HG03108 (cell line): ENCODE results near the gene FUBP3.

Experiments used
- ATAC-seq: cut with Tn5 transposase; IDR thresholded peaks from one replicate; pipeline ENCODE4 v1.9.1; 2021; ENCODE audit warnings: moderate library complexity; ENCODE audit not compliant: unreplicated experiment

Gene FUBP3, protein sequence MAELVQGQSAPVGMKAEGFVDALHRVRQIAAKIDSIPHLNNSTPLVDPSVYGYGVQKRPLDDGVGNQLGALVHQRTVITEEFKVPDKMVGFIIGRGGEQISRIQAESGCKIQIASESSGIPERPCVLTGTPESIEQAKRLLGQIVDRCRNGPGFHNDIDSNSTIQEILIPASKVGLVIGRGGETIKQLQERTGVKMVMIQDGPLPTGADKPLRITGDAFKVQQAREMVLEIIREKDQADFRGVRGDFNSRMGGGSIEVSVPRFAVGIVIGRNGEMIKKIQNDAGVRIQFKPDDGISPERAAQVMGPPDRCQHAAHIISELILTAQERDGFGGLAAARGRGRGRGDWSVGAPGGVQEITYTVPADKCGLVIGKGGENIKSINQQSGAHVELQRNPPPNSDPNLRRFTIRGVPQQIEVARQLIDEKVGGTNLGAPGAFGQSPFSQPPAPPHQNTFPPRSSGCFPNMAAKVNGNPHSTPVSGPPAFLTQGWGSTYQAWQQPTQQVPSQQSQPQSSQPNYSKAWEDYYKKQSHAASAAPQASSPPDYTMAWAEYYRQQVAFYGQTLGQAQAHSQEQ

DNA sequence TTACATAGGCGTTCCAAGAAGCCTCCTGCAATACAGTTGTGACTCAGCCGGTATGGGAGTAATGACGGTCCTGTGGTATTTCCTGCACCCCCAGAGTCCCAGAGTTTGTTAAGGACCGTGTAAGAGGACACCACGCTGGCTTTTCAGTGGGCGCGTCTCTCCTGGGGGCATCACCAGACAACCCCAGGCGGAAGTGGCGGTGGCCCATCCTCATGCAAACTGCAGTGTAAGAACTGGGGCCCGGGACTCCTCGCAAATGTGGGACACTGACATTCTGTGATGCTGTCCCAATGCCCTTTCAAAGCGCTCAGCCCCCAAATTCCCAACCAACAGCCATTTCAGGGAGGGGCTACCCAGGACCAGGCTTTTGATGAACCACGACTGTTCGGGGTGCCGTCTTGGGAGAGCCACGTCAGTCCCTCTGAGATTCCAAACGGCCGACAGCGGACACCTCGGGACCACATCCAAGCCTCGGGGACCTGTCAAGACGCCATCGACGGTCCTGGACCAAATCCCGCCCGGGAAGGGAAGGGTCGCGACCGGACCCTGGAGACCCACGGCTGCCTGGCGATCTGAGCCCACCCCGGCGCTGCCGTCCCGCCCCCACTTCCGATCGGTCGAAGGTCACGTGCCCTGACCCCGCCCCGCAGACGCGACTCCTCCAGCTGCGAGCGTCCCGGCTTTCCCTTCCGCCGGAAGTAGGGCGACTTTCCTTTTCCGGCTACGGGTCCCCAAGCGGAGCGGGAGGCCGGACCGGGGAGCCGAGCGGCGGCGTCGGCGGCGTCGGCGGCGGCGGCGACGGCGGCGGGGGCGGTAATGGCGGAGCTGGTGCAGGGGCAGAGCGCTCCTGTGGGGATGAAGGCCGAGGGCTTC, at the start of gene FUBP3:
FUBP3 (plus strand) TSS at position 713 of the 873 bp plus-strand sequence; CDS start at position 817, 104 bp downstream.
- peak; percentile 85 for ATAC-seq

DNA sequence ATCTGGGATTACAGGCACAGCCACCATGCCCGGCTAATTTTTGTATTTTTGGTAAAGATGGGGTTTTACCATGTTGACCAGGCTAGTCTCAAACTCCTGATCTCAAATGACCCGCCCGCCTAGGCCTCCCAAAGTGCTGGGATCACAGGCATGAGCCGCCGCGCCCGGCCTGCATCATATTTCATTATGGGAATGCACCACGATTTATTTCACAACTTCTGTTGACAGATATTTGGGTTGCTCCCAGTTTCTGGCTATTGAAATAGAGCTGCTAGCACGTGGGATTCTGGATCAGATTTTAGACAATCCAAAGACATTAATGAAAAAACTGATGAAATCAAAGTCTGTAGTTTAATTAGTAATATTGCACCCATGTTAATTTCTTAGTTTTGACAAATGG, 48.4 kb upstream of the FUBP3 start:
- no peak for ATAC-seq

DNA sequence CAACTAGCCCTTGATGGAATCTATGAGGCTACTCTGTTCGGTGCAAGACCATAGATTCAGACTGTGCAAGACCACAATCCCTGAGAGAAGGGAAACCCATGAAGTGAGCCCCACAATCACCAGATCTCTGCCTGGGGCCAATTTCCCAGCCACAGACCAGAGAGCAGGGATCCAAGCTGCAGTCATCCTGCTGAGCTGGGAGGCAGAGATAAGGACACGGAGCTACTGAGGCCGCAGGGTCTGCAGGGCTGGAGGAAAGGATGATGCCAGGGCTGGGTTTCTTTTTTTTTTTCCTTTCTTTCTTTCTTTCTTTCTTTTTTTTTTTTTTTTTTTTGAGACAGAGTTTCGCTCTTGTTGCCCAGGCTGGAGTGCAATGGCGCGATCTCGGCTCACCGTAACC, 47.7 kb upstream of the FUBP3 start:
- no peak for ATAC-seq

DNA sequence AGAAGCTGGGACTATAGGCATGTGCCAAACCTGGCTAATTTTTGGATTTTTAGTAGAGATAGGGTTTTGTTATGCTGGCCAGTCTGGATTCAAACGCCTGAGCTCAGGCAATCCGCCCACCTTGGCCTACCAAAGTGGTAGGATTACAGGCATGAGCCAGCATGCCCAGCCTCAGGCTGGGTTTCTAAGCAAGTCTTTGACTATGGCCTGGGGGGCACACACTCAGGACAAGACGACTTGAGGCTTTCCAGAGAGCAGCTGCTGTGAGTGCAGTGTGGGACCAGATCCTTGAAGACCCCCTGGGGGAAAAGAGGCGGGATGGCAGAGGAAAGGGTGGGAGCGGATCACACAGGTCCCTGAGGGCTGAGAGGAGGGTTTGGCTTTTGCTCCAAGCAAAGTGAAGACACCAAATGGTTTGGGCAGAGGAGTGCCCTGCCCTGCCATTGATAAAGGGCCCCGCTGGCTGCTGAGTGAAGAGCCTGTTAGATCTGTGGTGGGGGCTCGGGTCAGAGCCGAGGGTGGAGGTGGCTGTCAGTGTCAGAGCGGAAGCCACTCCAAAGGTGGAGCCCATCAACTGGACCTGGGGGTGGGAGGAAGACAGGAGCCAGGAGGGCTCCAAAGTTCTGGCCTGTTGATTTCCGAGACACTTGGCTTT, 46.8 kb upstream of the FUBP3 start:
- ATAC-seq: no peak

DNA sequence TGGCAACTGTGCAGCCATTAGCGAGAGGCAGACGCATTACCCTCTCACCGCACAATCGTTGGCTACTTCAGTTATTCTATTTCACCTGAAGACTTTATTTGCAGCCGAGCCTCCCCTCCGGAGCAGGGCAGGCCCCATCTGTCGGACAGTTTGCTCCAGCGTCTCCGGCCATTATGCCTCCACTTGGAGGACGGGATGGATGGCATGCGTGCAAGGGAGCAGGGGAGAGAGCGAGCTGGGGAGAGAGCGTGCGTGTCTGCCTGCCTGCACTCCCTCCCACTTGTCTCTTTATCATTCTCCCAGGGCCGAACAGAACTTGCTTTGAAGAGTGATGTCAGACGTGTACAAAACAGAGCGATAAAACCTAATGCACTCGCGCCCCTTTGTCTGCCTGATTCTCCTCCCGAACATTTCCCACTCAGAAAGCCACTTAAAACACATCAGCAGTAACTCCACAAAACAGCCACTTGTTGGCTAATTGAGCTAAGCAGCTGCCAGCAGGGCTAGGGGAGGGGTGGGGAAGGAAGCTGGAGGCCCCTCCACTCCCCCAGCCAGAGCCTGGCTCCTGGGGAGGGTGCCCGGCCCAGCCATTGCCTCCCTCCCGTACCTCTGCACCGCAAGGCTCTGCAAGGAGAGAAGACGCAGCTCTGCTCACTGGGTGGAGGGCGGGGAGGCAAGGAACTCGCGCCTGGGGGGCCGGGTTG, 43.4 kb upstream of the FUBP3 start:
- ATAC-seq: no peak

DNA sequence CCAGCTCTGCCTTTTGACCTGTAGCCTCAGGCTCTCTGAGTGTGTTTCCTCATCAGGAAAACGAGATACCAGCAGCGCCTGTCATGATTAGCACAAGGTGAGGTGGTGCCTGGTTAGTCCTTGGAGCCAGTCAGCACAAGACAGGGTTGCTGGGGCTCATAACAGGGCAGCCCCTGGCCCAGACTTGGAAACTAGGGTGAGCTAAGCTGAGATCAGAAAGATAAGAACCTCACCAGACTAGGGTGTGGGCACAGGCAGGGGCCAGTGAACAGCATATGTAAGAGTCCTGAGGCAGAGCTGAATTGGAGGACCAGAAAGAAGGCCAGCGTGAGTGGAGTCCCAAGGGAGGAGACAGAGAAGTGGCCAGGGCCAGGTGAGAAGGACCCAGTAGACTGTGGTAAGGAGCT, 42.7 kb upstream of the FUBP3 start:
- ATAC-seq: no peak

DNA sequence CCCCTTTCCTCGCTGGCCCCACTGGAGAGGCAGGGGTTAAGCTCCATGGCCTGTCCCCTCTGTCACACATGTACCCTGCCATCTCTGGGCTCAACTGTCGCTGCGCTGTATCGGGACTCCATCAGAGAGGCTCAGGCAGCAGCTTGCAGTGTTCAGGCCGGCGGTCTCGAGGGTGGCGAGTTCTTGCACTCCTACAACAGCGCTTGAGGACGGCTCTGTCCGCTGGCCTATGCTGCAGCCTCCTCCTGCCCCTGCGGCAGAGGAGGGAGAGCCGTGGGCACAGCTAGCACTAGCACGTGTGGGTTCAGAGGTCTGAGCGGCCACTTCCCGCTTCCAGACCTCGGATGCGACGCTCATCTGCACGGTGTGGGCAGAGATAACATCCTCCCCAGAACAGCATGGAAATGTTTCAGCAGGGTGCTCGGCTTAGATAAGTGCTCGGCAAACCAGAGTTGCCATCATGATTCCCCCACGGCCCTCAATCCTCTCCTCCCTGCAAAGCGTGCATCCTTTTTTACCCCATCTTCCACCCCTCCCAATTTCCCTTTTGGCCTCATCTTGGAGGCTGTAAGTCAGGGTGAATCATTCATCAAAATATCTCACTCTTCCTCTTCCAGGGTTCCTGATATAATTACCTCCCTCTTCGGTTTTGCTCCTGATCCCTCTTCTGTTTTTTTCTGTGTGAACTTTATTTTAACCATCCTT, 41.9 kb upstream of the FUBP3 start:
- ATAC-seq: no peak

DNA sequence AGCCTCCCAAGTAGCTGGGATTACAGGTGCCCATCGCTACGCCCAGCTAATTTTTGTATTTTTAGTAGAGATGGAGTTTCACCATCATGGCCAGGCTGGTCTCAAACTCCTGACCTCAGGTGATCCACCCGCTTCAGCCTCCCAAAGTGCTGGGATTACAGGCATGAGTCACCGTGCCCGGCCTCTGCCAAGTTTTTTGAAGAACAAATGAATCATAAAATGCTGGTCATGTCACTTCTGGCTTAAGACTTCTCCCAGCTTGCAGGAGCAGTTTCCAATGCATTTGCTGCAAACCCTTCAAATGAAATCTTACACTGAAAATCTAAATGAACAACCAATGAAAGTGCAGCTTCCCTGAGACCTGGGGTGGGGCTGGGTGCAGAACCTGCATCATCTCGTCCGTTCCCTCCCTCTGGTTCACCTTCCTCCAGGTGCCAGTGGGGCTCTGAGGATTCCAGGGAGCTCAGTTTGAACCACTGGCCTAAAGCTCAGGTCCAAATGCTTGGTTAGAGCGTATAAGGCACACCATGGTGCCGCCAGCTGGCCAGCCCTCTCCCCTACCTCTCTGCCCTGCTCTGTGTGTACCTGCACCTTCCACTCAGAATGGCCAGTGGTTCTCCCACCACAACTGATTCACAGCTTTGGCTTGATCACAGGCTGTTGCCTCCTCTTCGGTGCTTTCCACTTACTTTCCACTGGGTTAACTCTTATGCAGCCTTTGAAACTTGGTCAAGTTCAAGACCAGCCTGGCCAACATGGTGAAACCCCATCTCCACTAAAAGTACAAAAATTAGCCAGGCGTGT, 39.8 kb upstream of the FUBP3 start:
- no peak for ATAC-seq

DNA sequence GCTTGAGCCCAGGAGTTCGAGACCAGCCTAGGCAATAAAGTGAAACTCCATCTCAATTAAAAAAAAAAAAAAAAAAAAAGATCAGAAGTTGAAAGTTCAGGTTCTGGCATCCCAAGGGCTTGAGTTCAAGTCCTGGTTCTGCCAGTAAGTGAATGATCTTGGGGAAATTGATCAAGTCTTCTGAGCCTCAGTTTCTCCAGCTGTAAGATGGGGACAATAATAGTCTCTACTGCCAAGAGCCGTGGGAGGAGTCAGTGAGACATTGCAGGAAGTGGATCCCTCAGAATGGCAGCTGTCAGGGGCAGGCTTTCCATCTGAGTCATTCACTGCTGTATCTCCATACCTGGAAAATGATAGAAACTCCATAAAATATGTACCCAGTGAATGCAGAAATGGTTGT, 37.8 kb upstream of the FUBP3 start:
- ATAC-seq: no peak

DNA sequence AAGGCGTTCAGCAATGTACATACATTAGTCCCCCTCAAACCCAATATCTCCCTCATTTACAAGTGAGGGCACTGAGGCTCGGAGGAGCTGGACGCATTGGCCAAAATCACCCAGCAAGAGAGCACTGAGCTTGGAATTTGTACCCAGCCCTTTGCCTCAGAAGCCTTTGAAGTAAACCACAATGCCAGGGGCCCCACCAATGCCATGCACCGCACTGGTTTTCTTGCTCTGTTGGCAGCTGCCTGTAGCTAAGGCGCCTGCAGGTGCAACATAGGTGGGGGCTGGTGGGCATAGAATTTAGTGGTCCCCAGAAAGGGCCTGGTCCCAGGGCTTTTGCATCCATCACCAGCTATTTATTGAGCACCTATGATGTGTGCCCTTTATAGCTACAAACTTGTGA, 37.3 kb upstream of the FUBP3 start:
- ATAC-seq: no peak

DNA sequence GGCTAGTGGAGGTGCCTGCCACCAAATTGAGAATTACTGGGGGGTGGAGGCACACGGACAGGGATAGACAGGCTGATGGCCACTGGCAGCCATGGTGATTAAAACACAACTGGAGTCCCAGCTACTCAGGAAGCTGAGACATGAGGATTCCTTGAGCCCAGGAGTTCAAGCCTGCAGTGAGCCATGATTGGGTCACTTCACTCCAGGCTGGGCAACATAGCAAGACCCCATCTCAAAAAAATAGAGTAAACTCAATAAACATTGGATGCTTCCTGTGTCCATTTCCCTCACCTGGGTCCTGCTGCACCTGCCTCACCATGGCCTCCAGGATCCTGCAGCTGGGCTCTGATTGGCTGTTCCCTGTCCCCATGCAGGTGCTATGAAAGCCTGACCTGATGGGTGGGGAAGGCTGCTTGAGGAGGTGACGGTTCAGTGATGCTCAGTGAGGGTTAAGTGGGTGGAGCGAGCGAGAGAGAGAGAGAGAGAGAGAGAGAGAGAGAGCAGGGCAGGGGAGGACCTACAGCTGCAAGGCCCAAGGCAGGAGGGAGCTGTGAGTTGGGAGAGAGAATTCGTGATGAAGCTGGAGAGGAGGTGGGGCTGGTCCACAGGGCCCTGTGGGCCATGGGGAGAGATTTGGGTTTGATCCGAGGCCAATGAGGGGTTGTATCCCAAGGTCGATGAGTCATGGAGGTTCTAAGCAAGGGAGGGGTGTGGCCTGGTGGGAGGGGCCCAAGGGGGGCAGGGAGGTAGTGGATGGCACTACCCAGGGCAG, 36.7 kb upstream of the FUBP3 start:
- ATAC-seq: no peak

DNA sequence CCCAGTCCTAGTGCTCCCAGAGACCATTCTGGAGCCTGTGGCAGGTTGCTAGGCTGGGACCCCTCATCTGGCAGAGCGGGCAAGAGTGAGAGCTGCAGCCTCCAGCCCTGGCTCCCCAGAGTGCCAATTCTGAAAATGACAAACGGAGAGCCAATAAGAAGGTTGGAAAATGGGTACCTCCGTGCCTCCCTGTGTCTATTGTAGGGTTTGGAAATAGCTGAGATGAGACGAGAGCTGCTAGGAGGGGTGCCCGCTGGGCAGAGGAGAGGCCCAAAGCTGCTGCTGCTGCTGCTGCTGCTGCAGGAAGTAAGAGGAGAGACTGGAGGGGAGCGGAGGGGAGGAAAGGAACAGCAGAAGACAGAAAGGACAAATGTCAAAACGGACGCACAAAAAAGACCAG, 36.0 kb upstream of the FUBP3 start:
- no peak for ATAC-seq

DNA sequence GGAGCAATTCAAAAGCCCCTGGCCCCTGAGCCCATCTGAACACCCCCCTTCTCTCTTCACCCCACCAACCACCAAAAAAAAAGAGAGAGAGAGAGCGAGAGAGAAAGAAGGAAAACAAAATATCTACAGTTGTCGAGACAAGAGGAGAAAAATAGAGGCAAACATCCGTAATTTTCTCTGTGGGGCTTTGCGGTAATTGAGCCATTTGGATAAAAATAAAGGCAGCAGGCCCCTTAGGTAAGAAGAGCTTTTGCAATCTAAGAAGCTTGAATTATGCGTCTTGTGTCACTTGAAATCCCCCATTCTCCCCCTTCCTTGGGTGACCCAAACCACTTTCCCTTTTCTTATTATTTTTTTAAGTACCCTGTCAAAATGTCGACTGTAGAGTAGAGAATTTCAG, 35.5 kb upstream of the FUBP3 start:
- no peak for ATAC-seq

DNA sequence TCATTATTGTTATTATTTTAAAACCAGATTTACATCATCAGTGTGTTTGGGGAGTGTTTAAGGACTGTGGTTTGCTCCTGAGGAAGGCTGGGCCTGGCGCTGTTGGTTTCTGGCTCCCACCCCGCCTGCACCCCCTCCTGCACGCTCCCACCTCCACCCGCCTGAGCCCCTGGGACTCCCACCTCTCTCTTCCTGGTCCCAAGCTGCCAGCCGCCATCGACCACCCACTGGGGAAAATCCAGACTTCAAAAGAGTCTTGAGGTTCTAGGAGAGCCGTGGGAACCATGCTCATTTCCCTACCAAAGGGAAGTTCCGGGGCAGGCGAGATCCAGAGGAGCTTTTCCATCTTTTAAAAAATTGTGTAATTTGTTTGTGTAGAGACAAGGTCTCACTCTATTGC, 35.0 kb upstream of the FUBP3 start:
- ATAC-seq: no peak

DNA sequence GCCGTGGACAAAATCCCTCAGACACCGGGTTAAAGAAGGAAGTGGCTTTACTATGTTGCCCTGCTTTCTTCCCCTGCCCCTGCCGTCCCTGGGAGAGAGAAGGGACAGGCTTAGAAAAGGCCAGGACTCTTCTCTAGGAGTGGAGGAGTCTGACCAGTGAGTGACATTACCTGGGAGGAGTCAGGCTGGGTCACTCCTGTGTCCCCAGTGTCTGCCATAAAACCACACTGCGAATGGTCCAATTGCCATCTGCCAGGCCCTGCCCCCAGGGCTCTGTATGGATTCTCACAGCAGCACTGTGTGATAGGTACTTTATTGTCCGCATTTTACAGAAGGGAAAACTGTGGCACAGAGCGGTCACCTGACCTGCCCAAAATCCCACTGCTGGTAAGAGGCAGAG, 31.3 kb upstream of the FUBP3 start:
- ATAC-seq: no peak

DNA sequence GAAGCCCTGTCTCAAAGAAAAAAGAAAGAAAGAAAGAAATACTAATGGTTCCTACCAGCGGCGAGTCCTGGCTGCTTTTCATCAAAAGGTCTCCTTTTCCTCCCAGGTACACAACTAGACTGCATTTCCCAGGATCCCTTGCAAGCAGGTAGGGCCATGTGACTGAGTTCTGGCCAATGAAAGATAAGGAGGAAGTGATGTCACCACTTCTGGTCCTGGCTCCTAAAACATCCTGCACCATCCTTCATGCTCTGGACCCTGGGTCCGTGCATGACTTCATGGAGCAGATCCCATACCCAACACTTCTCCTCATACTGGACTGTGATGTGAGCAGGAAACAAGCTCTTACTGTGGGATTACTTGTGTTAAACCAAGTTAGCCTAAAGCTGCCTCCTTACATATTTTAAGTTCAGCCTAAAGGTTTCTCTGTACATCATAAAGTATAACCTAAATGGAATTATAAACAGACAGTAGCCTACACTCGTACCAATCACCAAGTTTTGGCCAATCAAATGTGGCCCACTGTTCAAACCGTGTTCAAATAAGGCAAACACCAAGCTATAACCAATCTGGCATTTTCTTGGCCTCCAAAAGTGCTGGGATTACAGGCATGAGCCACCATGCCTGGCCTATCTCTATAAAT, 30.2 kb upstream of the FUBP3 start:
- no peak for ATAC-seq

DNA sequence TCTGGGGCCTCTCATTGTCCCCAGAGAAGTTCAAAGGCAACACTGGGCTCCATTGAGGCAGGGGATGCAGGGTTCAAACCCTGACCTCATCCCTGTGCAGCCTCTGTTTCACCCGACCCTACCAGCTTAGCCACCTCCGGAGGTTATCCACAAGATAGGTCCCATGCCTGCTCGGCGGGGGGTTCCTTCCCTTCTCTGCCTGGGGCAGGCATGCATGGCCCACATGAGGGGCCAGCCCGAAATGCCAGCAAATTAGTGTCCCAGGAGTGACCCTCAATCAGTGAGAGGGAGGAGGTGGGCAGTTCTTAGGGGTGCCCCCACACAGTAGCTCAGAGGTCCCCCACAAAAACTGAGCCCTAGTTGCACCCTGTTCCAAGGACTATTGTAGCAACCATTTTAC, 24.8 kb upstream of the FUBP3 start:
- ATAC-seq: no peak

DNA sequence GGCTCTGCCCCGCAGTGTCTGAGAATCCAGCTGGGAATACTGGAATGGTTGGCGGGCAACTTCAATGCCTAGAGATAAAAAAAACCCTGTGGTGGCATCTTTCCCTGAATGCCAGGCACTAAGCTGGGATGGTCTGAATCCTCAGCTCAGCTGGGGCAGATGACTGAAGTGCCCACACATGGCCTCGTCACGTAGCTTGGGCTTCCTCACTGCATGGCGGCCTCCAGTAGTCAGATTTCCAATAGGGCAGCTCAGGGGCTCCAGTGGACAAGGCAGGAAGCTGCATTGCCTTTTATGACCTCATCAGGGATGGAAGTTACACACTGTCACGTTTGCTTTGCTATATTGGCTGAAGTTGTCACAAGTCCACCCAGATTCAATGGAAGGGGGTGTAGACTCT, 24.3 kb upstream of the FUBP3 start:
- ATAC-seq: no peak
